SK-N-SH (cell line): ENCODE results near the gene IGSF23. TPM values are rescaled to one million over a fixed set of nuclear protein-coding genes. Genes with fewer than 3 reads are reported as not detected.

Source experiments
- CTCF ChIA-PET: fragments of 300-600, 350-600 bp; formaldehyde crosslinking; extraction: SDS; loops from one replicate; lab custom pipeline; 2021; lab: Yijun Ruan, JAX
- POLR2A ChIA-PET: fragments of 350-600 bp; sonication (Branson Sonifier 250); formaldehyde crosslinking; extraction: SDS; loops from one replicate; lab custom pipeline; 2020; ENCODE audit warnings: antibody characterized with exemption, inconsistent platforms; lab: Yijun Ruan, JAX
- DNase-seq: peaks from one replicate; pipeline ENCODE4 v3.0.0; 2012
- H2AFZ ChIP-seq: fragments of 200-600 bp; sonication (generic); 2 replicates; pipeline ENCODE4 v1.8.1; 2016; ENCODE audit warnings: antibody characterized with exemption, mild to moderate bottlenecking, low read depth
- H3F3A ChIP-seq: fragments of 200-600 bp; sonication (generic); replicated peaks from 2 replicates; pipeline ENCODE3; 2016; ENCODE audit warnings: antibody characterized with exemption, mild to moderate bottlenecking; ENCODE audit not compliant: insufficient read depth
- H3K27ac ChIP-seq, 2 experiments: fragments of 200-500 bp in 1 of 2; fragments of 200-600 bp in 1 of 2; sonication (Bioruptor generic) in 1 of 2; sonication (generic), shearing (Covaris generic) in 1 of 2; 2 replicates each; pipeline versions ENCODE4 v1.5.1 to v1.6.1; 2014 to 2016; ENCODE audit warnings: low read depth in 2 of 2, inconsistent platforms in 1 of 2, low read length in 1 of 2, mild to moderate bottlenecking in 1 of 2, mixed read lengths in 1 of 2
- H3K27me3 ChIP-seq: fragments of 200-600 bp; sonication (generic), shearing (Covaris generic); 2 replicates; pipeline ENCODE4 v1.6.1; 2016; ENCODE audit warnings: mixed run types; ENCODE audit not compliant: insufficient read depth
- H3K36me3 ChIP-seq, 2 experiments: fragments of 200-500 bp in 1 of 2; fragments of 200-600 bp in 1 of 2; sonication (Bioruptor generic) in 1 of 2; sonication (generic) in 1 of 2; replicated peaks in 1 of 2; 2 replicates each; pipeline versions ENCODE3 to v1.5.1; 2014 to 2016; ENCODE audit warnings: low read length in 1 of 2, mild to moderate bottlenecking in 1 of 2; ENCODE audit not compliant: insufficient read depth in 2 of 2, control insufficient read depth in 1 of 2
- H3K4me1 ChIP-seq, 2 experiments: fragments of 200-500 bp in 1 of 2; fragments of 200-600 bp in 1 of 2; sonication (Bioruptor generic) in 1 of 2; sonication (generic), shearing (Covaris generic) in 1 of 2; 2 replicates each; pipeline versions ENCODE4 v1.5.1 to v1.6.1; 2014 to 2016; ENCODE audit warnings: low read depth in 1 of 2, low read length in 1 of 2, mixed run types in 1 of 2; ENCODE audit not compliant: insufficient read depth in 2 of 2, control insufficient read depth in 1 of 2
- H3K4me2 ChIP-seq: fragments of 200-600 bp; sonication (generic), shearing (Covaris generic); 2 replicates; pipeline ENCODE4 v1.6.1; 2017; ENCODE audit warnings: mixed run types
- H3K4me3 ChIP-seq, 2 experiments: fragments of 200-500 bp in 1 of 2; fragments of 200-600 bp in 1 of 2; sonication (Bioruptor generic) in 1 of 2; sonication (generic), shearing (Covaris generic) in 1 of 2; 2 replicates each; pipeline versions ENCODE4 v1.5.1 to v1.8.1; 2014 to 2016; ENCODE audit warnings: low read depth in 2 of 2, inconsistent platforms in 1 of 2, low read length in 1 of 2, mild to moderate bottlenecking in 1 of 2, mixed read lengths in 1 of 2, moderate library complexity in 1 of 2
- H3K79me2 ChIP-seq: fragments of 200-600 bp; sonication (generic); 2 replicates; pipeline ENCODE4 v1.8.1; 2017; ENCODE audit warnings: mild to moderate bottlenecking; ENCODE audit not compliant: insufficient read depth
- H3K9ac ChIP-seq: fragments of 200-600 bp; sonication (generic); 2 replicates; pipeline ENCODE4 v1.6.1; 2017; ENCODE audit warnings: mixed run types
- H3K9me2 ChIP-seq: fragments of 200-600 bp; sonication (generic); 2 replicates; pipeline ENCODE4 v1.6.1; 2017; ENCODE audit warnings: mixed run types
- H3K9me3 ChIP-seq: fragments of 200-600 bp; sonication (generic); 2 replicates; pipeline ENCODE4 v1.6.1; 2017; ENCODE audit warnings: mixed run types, mild to moderate bottlenecking, moderate library complexity
- H4K20me1 ChIP-seq: fragments of 200-600 bp; sonication (generic); 2 replicates; pipeline ENCODE4 v1.6.1; 2017; ENCODE audit warnings: mild to moderate bottlenecking, mixed run types; ENCODE audit not compliant: insufficient read depth
- CHD2 ChIP-seq: fragments of 150-350 bp; IDR thresholded peaks from 2 replicates; pipeline ENCODE4 v1.6.1; 2018; ENCODE audit warnings: low read length; ENCODE audit not compliant: partially characterized antibody
- CTCF ChIP-seq: fragments of 200-600 bp; sonication (generic); IDR thresholded peaks from 2 replicates; pipeline ENCODE4 v1.6.1; 2017; ENCODE audit warnings: antibody characterized with exemption, mild to moderate bottlenecking, moderate library complexity
- MAX ChIP-seq: IDR thresholded peaks from 2 replicates; pipeline ENCODE4 v1.4.0; 2012; ENCODE audit warnings: low read depth
- NFIC ChIP-seq: IDR thresholded peaks from 2 replicates; pipeline ENCODE4 v1.4.0; 2012; ENCODE audit warnings: borderline replicate concordance
- NRF1 ChIP-seq: IDR thresholded peaks from 2 replicates; pipeline ENCODE4 v1.6.1; 2012; ENCODE audit warnings: low read depth, mild to moderate bottlenecking, low read length
- POLR2AphosphoS5 ChIP-seq: IDR thresholded peaks from 2 replicates; pipeline ENCODE4 v1.6.1; 2012; ENCODE audit warnings: low read depth, low read length
- SIN3A ChIP-seq: IDR thresholded peaks from 2 replicates; pipeline ENCODE4 v1.6.1; 2012; ENCODE audit warnings: low read depth, mild to moderate bottlenecking, low read length, moderate library complexity, borderline replicate concordance
- SMC3 ChIP-seq: IDR thresholded peaks from 2 replicates; pipeline ENCODE4 v1.6.1; 2012; ENCODE audit warnings: low read depth, low read length, improper control_type of control experiment
- TAF1 ChIP-seq: IDR thresholded peaks from 2 replicates; pipeline ENCODE4 v1.6.1; 2012; ENCODE audit warnings: low read depth, mild to moderate bottlenecking, low read length, moderate library complexity, borderline replicate concordance
- YY1 ChIP-seq: IDR thresholded peaks from 2 replicates; pipeline ENCODE4 v1.4.0; 2012; ENCODE audit warnings: low read depth, mild to moderate bottlenecking
- WGBS: methylation state at CpG from one replicate; pipeline ENCODE4 v1.1.6; 2017; ENCODE audit warnings: low lambda C conversion rate; 5-methylcytosine and 5-hydroxymethylcytosine counted together
- polyA plus RNA-seq, 3 experiments: library from polyadenylated mRNA; depleted of rRNA; stranded (reverse); fragments of >200 nt; gene quantifications; 2 replicates each; pipeline ENCODE4 v1.2.3, GENCODE V29; 2012

Gene IGSF23
- polyA plus RNA-seq, 1 of the 3 experiments (the other 2 are of a cell fraction) = 0.08 TPM

DNA sequence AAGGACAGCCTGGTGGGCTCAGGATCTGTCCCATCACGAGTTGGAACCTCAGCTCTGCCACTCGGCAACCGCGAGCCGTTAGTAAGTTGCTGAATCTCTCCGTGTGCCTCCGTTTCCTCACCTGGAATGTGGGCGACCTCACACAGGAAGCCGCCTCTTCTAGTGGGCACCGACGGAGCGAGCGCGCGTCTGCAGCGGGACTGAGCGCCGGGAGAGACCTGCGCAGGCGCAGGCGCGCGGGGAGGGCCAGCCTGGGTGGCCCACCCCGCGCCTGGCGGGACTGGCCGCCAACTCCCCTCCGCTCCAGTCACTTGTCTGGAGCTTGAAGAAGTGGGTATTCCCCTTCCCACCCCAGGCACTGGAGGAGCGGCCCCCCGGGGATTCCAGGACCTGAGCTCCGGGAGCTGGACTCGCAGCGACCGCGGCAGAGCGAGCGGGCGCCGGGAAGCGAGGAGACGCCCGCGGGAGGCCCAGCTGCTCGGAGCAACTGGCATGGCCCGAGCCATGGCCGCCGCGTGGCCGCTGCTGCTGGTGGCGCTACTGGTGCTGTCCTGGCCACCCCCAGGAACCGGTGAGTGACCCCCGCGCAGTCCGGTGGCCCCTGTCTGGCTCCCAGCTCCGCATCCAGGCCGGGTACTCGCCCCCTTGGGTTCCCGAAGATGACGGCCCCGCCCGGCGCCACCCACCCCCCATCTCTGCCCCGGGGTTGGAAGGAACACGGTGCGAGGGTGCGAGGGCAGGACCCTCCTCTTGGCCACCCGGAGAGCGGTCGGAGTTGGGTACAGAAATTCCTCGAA, 30.4 kb downstream of the IGSF23 start, which contains the start of gene PVR (continued):
- no peak; the same call in 1 of the 2 replicates for TF ChIP-seq CTCF
- peak; percentile 75 for TF ChIP-seq POLR2AphosphoS5
- no peak for TF ChIP-seq SMC3
- TF ChIP-seq YY1 = peak; percentile 82
- no peak for TF ChIP-seq CHD2
- peak; percentile 73 for TF ChIP-seq TAF1

- Histone ChIP-seq H3F3A (no peaks in the 10 kb centered on the region), H3K36me3 (peaks cover 6 to 20% of the 10 kb centered on the region in 2 experiments), H3K27ac (peak overlapping the region; percentile 82 to 83), H3K27me3 (no peaks in the 10 kb centered on the region), H3K9me2 (no peaks in the 10 kb centered on the region), H3K9me3 (no peaks in the 10 kb centered on the region), H3K4me1 (peaks cover 0 to 2% of the 10 kb centered on the region in 2 experiments; a peak in 1 of 4 replicates)
- CTCF ChIA-PET = interaction anchor here (1.3 to 2.6 kb wide), 2 partner anchors 13 to 74 kb away, joined by 5 to 18 read pairs; no protein-coding TSS in a partner anchor
- DNase-seq = peak; percentile 79
- TF ChIP-seq SIN3A = 0 out of 2 replicates have a peak, but pooled peaks have one; percentile 18
- TF ChIP-seq NRF1 = no peak
- TF ChIP-seq TAF1 = no peak
- TF ChIP-seq MAX = peak; percentile 17; the same call in 1 of the 2 replicates
- TF ChIP-seq NFIC = no peak
- TF ChIP-seq, all 33 proteins: peak for 2
- POLR2A ChIA-PET = interaction anchor here (1.4 kb wide), 1 partner anchor 144 kb away, joined by 5 read pairs; the partner anchor contains the start of gene ZNF180
- Histone ChIP-seq H2AFZ (peak overlapping the region; percentile 78; the same call in 1 of the 2 replicates), H3K4me3 (peak overlapping the region; percentile 66 to 88), H3K79me2 (peaks cover 53% of the 10 kb centered on the region), H3K9ac (peak overlapping the region; percentile 90), H4K20me1 (peaks cover 27% of the 10 kb centered on the region; the same call in 1 of the 2 replicates), H3K4me2 (peak overlapping the region; percentile 82)
- 2% methylated on average over 13 of the region's 13 CpGs for WGBS
Measured at GRCh38 chr19:44644402-44645016, 31.1 kb downstream of the IGSF23 start.
